ENCODE data around the gene PGM5. TPM values are rescaled to one million over a fixed set of nuclear protein-coding genes. Genes with fewer than 3 reads are reported as not detected.

PGM5 gene
- total RNA-seq, 1 experiment from 2014 or later: not detected

DNA sequence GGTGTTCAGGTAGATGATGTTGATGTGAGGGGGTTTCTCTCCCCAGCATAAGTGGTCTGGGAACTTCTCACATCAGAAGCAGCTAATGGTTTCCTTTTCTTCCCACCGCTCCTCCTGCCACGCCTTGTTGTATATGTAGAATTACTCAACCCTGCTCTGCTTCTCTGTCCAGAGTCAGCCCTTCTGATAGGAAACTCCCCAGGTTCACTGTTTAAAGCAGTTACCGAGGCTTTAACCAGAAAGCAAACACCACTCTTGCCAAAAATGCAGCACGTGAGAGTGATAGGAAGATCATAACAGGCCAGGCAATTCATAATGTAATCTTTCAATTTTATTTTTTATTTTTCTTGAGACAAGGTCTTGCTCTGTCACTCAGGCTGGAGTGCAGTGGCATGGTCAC, 194.8 kb downstream of the PGM5 start:
- no peak for DNase-seq
- Histone ChIP-seq H3K27ac (ENCODE audit: insufficient read length, low read depth, low read length) (no peak overlapping the region), H3K79me2 (ENCODE audit: insufficient read depth, low read length) (no peaks in the 10 kb centered on the region), H2AK5ac (ENCODE audit: insufficient read length, low read length) (no peak overlapping the region), H3K79me1 (ENCODE audit: insufficient read depth, low read depth, low read length, poor library complexity, severe bottlenecking) (no peaks in the 10 kb centered on the region), H4K20me1 (ENCODE audit: control insufficient read depth, insufficient read depth, insufficient read length) (no peaks in the 10 kb centered on the region), H4K91ac (ENCODE audit: insufficient read length, low read depth, low read length) (no peak overlapping the region), H3K4ac (ENCODE audit: low read depth, low read length) (no peak overlapping the region), H3T11ph (ENCODE audit: low read length) (no peak overlapping the region), H3K27me3 (ENCODE audit: insufficient read depth, low read length) (no peaks in the 10 kb centered on the region), H3K23me2 (ENCODE audit: insufficient read length, low read depth, low read length, poor library complexity, severe bottlenecking) (no peaks in the 10 kb centered on the region), H3K23ac (ENCODE audit: insufficient read length, low read depth, low read length) (no peak overlapping the region), H2BK20ac (ENCODE audit: low read depth, low read length, poor library complexity, severe bottlenecking) (no peak overlapping the region), H3K4me1 (ENCODE audit: insufficient read depth, low read length) (no peaks in the 10 kb centered on the region), H4K8ac (replicated peaks; ENCODE audit: insufficient read length, low read depth, low read length) (no peak overlapping the region), H3K9ac (ENCODE audit: extremely low read depth, insufficient read length, low read length) (no peak overlapping the region), H2BK15ac (ENCODE audit: low read depth, low read length) (no peak overlapping the region), H3K14ac (ENCODE audit: insufficient read depth, low read length) (no peak overlapping the region), H2AFZ (ENCODE audit: low read length) (no peak overlapping the region), H2BK12ac (ENCODE audit: insufficient read length, low read depth, low read length) (no peak overlapping the region), H3K18ac (ENCODE audit: insufficient read length, low read depth, low read length) (no peak overlapping the region), H4K5ac (ENCODE audit: insufficient read length, low read depth, low read length) (no peak overlapping the region), H2BK120ac (ENCODE audit: low read depth, low read length, poor library complexity, severe bottlenecking) (no peak overlapping the region), H3K9me3 (ENCODE audit: control insufficient read depth, low read depth, low read length) (no peaks in the 10 kb centered on the region), H2BK5ac (ENCODE audit: insufficient read length, low read length) (no peak overlapping the region), H3K56ac (ENCODE audit: insufficient read length, low read depth, low read length) (no peak overlapping the region), H3K4me2 (ENCODE audit: insufficient read depth, insufficient read length, low read length) (no peak overlapping the region)
- WGBS (ENCODE audit: extremely low coverage, insufficient read length, low lambda C conversion rate): no CpG with 5 or more reads among the region's 4 CpGs
- Mint-ChIP-seq H3K4me1 (peaks cover 3 to 10% of the 10 kb centered on the region in 2 experiments), H3K27ac (no peak overlapping the region; a peak in 1 of 7 replicates), H3K9me3 (no peaks in the 10 kb centered on the region), H3K36me3 (ENCODE audit: insufficient read depth in 1 of 3, low read depth in 3 of 3) (no peaks in the 10 kb centered on the region), H3K27me3 (ENCODE audit: low read depth) (peaks cover 88% of the 10 kb centered on the region), H3K4me3 (no peak overlapping the region)
- TF ChIP-seq, protein P1, sequence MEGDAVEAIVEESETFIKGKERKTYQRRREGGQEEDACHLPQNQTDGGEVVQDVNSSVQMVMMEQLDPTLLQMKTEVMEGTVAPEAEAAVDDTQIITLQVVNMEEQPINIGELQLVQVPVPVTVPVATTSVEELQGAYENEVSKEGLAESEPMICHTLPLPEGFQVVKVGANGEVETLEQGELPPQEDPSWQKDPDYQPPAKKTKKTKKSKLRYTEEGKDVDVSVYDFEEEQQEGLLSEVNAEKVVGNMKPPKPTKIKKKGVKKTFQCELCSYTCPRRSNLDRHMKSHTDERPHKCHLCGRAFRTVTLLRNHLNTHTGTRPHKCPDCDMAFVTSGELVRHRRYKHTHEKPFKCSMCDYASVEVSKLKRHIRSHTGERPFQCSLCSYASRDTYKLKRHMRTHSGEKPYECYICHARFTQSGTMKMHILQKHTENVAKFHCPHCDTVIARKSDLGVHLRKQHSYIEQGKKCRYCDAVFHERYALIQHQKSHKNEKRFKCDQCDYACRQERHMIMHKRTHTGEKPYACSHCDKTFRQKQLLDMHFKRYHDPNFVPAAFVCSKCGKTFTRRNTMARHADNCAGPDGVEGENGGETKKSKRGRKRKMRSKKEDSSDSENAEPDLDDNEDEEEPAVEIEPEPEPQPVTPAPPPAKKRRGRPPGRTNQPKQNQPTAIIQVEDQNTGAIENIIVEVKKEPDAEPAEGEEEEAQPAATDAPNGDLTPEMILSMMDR (conservative IDR thresholded peaks at IDR 0.05): no peak
